Activated gamma-delta T cell treated with Interleukin-2 at 50 U/mL for 16 hours (primary cell): Measurements from ENCODE around the gene DYRK1A.

Experiments used
- DNase-seq: peaks from one replicate; pipeline ENCODE4 v3.0.0-alpha.2; 2020

The DYRK1A gene

GRCh38 chr21:37574751-37575150 is 208.2 kb downstream of the DYRK1A start:
- DNase-seq: no peak

GRCh38 chr21:37575580-37575979 is 209.0 kb downstream of the DYRK1A start:
- DNase-seq: no peak
